Liver (tissue), 9 donors: ENCODE data around the gene CSTF2T. TPM values are rescaled to one million over a fixed set of nuclear protein-coding genes. Genes with fewer than 3 reads are reported as not detected.

Experiments
- DNase-seq: peaks from one replicate; pipeline ENCODE4 v3.0.0-alpha.2; 2017; ENCODE audit warnings: low spot score
- H3K27ac ChIP-seq, 2 donors: one replicate each; pipeline ENCODE4 v1.7.0; 2013; ENCODE audit warnings: inconsistent platforms in 2 of 2, low read length in 2 of 2, control low read depth in 1 of 2, low read depth in 1 of 2, mild to moderate bottlenecking in 1 of 2
- H3K27me3 ChIP-seq, 4 donors: one replicate each; pipeline versions ENCODE4 v1.6.1 to v1.7.0; 2013; ENCODE audit warnings: low read length in 3 of 4, inconsistent platforms in 1 of 4, mild to moderate bottlenecking in 1 of 4, moderate library complexity in 1 of 4; ENCODE audit not compliant: control insufficient read depth in 4 of 4, insufficient read depth in 4 of 4
- H3K36me3 ChIP-seq, 4 donors: one replicate each; pipeline versions ENCODE4 v1.6.1 to v1.7.0; 2013; ENCODE audit warnings: low read length in 3 of 4, mild to moderate bottlenecking in 3 of 4, low read depth in 1 of 4, moderate library complexity in 1 of 4; ENCODE audit not compliant: control insufficient read depth in 4 of 4, insufficient read depth in 3 of 4
- H3K4me1 ChIP-seq, 4 donors: one replicate each; pipeline versions ENCODE4 v1.6.1 to v1.7.0; 2013; ENCODE audit warnings: low read length in 3 of 4, mild to moderate bottlenecking in 3 of 4, moderate library complexity in 1 of 4; ENCODE audit not compliant: control insufficient read depth in 4 of 4, insufficient read depth in 4 of 4
- H3K4me3 ChIP-seq, 3 donors: one replicate each; pipeline versions ENCODE4 v1.6.1 to v1.7.0; 2013; ENCODE audit warnings: low read length in 3 of 3, control low read depth in 1 of 3, low read depth in 1 of 3, mild to moderate bottlenecking in 1 of 3
- H3K9ac ChIP-seq, 2 donors: one replicate each; pipeline ENCODE4 v1.7.0; 2013; ENCODE audit warnings: low read length in 2 of 2, mild to moderate bottlenecking in 2 of 2, moderate library complexity in 2 of 2, control low read depth in 1 of 2, low read depth in 1 of 2
- H3K9me3 ChIP-seq, 4 donors: one replicate each; pipeline versions ENCODE4 v1.6.1 to v1.7.0; 2013; ENCODE audit warnings: low read length in 3 of 4; ENCODE audit not compliant: control insufficient read depth in 4 of 4
- EGR1 ChIP-seq, 2 donors: IDR thresholded peaks; 2 replicates each; pipeline ENCODE4 v1.6.1; 2016 to 2018; ENCODE audit warnings: antibody characterized with exemption in 2 of 2, low read depth in 2 of 2
- FOXA1 ChIP-seq: IDR thresholded peaks from 2 replicates; pipeline ENCODE4 v1.6.1; 2016; ENCODE audit warnings: antibody characterized with exemption
- FOXA2 ChIP-seq: IDR thresholded peaks from 2 replicates; pipeline ENCODE4 v1.6.1; 2016; ENCODE audit warnings: antibody characterized with exemption
- GABPA ChIP-seq, 2 donors: IDR thresholded peaks in 1 of 2; conservative IDR thresholded peaks in 1 of 2; 2 replicates each; pipeline ENCODE4 v1.6.1; 2016; ENCODE audit warnings: antibody characterized with exemption in 2 of 2, mild to moderate bottlenecking in 1 of 2, moderate library complexity in 1 of 2
- HNF4A ChIP-seq, 2 donors: conservative IDR thresholded peaks; 2 replicates each; pipeline ENCODE4 v1.6.1; 2016; ENCODE audit warnings: antibody characterized with exemption in 2 of 2, mild to moderate bottlenecking in 2 of 2
- HNF4G ChIP-seq: IDR thresholded peaks from 2 replicates; pipeline ENCODE4 v1.6.1; 2016; ENCODE audit warnings: antibody characterized with exemption
- JUND ChIP-seq, 2 donors: IDR thresholded peaks; 2 replicates each; pipeline ENCODE4 v1.6.1; 2016; ENCODE audit warnings: antibody characterized with exemption in 2 of 2
- NR2F2 ChIP-seq: IDR thresholded peaks from 2 replicates; pipeline ENCODE4 v1.6.1; 2016; ENCODE audit warnings: antibody characterized with exemption
- RAD21 ChIP-seq, 2 donors: IDR thresholded peaks; 2 replicates each; pipeline ENCODE4 v1.6.1; 2016; ENCODE audit warnings: antibody characterized with exemption in 2 of 2, mild to moderate bottlenecking in 2 of 2
- RXRA ChIP-seq, 2 donors: IDR thresholded peaks; 2 replicates each; pipeline ENCODE4 v1.6.1; 2017 to 2018; ENCODE audit warnings: antibody characterized with exemption in 2 of 2, mild to moderate bottlenecking in 1 of 2
- SP1 ChIP-seq: IDR thresholded peaks from 2 replicates; pipeline ENCODE4 v1.6.1; 2018; ENCODE audit warnings: antibody characterized with exemption, mild to moderate bottlenecking
- TAF1 ChIP-seq: conservative IDR thresholded peaks from 2 replicates; pipeline ENCODE4 v1.6.1; 2016; ENCODE audit warnings: antibody characterized with exemption, mild to moderate bottlenecking
- WGBS: extraction: QIAGEN DNeasy Blood & Tissue Kit; methylation state at CpG from one replicate; pipeline ENCODE4 v1.1.7; 2013; 5-methylcytosine and 5-hydroxymethylcytosine counted together
- polyA plus RNA-seq, 2 donors: library from polyadenylated mRNA; stranded (reverse) in 1 of 2; unstranded in 1 of 2; fragments of 200-250 nt in 1 of 2; fragments of >200 nt in 1 of 2; fragmentation: Nextera tagmentation in 1 of 2; extraction: Ambion mirVana in 1 of 2; gene quantifications; one replicate each; pipeline versions ENCODE4 v1.2.1 to v1.2.3, GENCODE V29; 2013 to 2015
- total RNA-seq, 2 donors: library from RNA; depleted of rRNA; stranded (reverse); fragments of >200 nt; gene quantifications; one replicate each; pipeline ENCODE4 v1.2.3, GENCODE V29; 2014
- TF ChIP-seq, protein P1 (sequence below): fragments of 150-350 bp; IDR thresholded peaks from 2 replicates; pipeline ENCODE4 v1.5.1; 2017; ENCODE audit warnings: improper control_type of control experiment, low read depth, low read length; ENCODE audit not compliant: missing input control
- TF ChIP-seq, protein P2 (sequence below): IDR thresholded peaks from 2 replicates; pipeline ENCODE4 v1.6.1; 2016; ENCODE audit warnings: antibody characterized with exemption
- TF ChIP-seq, protein P3 (sequence below): IDR thresholded peaks from 2 replicates; pipeline ENCODE4 v1.6.1; 2016; ENCODE audit warnings: antibody characterized with exemption
- TF ChIP-seq, protein P4 (sequence below): IDR thresholded peaks from 2 replicates; pipeline ENCODE4 v1.6.1; 2016; ENCODE audit warnings: antibody characterized with exemption
- TF ChIP-seq, protein P5 (sequence below): IDR thresholded peaks from 2 replicates; pipeline ENCODE4 v1.6.1; 2016; ENCODE audit warnings: antibody characterized with exemption, mild to moderate bottlenecking
- donor health status: healthy.
- donor health status: healthy.
- donor health status: healthy.
- donor health status: healthy.
- donor health status: healthy.

CSTF2T gene
- total and polyA plus RNA-seq, 4 donors, result 2.7 to 14.2 (median 9.4) TPM

DNA sequence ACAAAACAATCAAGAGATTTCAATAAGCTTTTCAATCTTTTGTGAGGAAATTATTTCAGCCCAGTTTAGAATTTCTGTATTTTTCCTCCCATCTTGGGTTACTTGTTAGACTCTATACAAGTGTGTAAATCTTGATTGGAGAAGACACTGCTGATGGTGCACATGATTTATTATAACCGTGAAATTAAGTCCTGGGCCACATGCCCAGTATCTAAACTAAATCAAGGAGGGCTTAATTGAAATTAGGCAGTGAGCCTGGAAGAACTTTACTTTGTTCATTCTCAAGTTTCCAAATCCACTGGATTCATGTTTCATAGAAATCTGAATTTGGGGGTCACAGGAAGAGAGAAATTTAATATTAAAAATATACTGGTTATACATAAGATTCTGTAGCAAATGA, 44.5 kb downstream of the CSTF2T start:
- Histone ChIP-seq H3K4me3 (no peak overlapping the region), H3K4me1 (no peaks in the 10 kb centered on the region), H3K9me3 (no peaks in the 10 kb centered on the region), H3K27me3 (peaks cover 0 to 8% (median 2%) of the 10 kb centered on the region in 4 donors), H3K27ac (no peak overlapping the region), H3K9ac (no peak overlapping the region), H3K36me3 (no peaks in the 10 kb centered on the region)
- no peak for DNase-seq
- TF ChIP-seq NR2F2 (no peak), FOXA2 (no peak), RAD21 (IDR thresholded peaks at IDR 0.05) (no peak), FOXA1 (no peak), RXRA (IDR thresholded peaks at IDR 0.05) (no peak), EGR1 (IDR thresholded peaks at IDR 0.05; ENCODE audit: low read depth in 2 of 2) (no peak), JUND (IDR thresholded peaks at IDR 0.05) (no peak), TAF1 (no peak), SP1 (no peak), HNF4G (no peak), GABPA (IDR thresholded peaks at IDR 0.05 in 1 of 2, conservative IDR thresholded peaks at IDR 0.05 in 1 of 2) (no peak), HNF4A (conservative IDR thresholded peaks at IDR 0.05) (no peak)
- TF ChIP-seq, protein P1, sequence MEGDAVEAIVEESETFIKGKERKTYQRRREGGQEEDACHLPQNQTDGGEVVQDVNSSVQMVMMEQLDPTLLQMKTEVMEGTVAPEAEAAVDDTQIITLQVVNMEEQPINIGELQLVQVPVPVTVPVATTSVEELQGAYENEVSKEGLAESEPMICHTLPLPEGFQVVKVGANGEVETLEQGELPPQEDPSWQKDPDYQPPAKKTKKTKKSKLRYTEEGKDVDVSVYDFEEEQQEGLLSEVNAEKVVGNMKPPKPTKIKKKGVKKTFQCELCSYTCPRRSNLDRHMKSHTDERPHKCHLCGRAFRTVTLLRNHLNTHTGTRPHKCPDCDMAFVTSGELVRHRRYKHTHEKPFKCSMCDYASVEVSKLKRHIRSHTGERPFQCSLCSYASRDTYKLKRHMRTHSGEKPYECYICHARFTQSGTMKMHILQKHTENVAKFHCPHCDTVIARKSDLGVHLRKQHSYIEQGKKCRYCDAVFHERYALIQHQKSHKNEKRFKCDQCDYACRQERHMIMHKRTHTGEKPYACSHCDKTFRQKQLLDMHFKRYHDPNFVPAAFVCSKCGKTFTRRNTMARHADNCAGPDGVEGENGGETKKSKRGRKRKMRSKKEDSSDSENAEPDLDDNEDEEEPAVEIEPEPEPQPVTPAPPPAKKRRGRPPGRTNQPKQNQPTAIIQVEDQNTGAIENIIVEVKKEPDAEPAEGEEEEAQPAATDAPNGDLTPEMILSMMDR, result no peak
- TF ChIP-seq, protein P2, sequence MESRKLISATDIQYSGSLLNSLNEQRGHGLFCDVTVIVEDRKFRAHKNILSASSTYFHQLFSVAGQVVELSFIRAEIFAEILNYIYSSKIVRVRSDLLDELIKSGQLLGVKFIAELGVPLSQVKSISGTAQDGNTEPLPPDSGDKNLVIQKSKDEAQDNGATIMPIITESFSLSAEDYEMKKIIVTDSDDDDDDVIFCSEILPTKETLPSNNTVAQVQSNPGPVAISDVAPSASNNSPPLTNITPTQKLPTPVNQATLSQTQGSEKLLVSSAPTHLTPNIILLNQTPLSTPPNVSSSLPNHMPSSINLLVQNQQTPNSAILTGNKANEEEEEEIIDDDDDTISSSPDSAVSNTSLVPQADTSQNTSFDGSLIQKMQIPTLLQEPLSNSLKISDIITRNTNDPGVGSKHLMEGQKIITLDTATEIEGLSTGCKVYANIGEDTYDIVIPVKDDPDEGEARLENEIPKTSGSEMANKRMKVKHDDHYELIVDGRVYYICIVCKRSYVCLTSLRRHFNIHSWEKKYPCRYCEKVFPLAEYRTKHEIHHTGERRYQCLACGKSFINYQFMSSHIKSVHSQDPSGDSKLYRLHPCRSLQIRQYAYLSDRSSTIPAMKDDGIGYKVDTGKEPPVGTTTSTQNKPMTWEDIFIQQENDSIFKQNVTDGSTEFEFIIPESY, result no peak
- TF ChIP-seq, protein P3, sequence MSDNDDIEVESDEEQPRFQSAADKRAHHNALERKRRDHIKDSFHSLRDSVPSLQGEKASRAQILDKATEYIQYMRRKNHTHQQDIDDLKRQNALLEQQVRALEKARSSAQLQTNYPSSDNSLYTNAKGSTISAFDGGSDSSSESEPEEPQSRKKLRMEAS, result no peak
- TF ChIP-seq, protein P4, sequence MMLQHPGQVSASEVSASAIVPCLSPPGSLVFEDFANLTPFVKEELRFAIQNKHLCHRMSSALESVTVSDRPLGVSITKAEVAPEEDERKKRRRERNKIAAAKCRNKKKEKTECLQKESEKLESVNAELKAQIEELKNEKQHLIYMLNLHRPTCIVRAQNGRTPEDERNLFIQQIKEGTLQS, result no peak
- TF ChIP-seq, protein P5, sequence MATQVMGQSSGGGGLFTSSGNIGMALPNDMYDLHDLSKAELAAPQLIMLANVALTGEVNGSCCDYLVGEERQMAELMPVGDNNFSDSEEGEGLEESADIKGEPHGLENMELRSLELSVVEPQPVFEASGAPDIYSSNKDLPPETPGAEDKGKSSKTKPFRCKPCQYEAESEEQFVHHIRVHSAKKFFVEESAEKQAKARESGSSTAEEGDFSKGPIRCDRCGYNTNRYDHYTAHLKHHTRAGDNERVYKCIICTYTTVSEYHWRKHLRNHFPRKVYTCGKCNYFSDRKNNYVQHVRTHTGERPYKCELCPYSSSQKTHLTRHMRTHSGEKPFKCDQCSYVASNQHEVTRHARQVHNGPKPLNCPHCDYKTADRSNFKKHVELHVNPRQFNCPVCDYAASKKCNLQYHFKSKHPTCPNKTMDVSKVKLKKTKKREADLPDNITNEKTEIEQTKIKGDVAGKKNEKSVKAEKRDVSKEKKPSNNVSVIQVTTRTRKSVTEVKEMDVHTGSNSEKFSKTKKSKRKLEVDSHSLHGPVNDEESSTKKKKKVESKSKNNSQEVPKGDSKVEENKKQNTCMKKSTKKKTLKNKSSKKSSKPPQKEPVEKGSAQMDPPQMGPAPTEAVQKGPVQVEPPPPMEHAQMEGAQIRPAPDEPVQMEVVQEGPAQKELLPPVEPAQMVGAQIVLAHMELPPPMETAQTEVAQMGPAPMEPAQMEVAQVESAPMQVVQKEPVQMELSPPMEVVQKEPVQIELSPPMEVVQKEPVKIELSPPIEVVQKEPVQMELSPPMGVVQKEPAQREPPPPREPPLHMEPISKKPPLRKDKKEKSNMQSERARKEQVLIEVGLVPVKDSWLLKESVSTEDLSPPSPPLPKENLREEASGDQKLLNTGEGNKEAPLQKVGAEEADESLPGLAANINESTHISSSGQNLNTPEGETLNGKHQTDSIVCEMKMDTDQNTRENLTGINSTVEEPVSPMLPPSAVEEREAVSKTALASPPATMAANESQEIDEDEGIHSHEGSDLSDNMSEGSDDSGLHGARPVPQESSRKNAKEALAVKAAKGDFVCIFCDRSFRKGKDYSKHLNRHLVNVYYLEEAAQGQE, result no peak
- WGBS, result 76% methylated on average over 1 of the region's 1 CpG

DNA sequence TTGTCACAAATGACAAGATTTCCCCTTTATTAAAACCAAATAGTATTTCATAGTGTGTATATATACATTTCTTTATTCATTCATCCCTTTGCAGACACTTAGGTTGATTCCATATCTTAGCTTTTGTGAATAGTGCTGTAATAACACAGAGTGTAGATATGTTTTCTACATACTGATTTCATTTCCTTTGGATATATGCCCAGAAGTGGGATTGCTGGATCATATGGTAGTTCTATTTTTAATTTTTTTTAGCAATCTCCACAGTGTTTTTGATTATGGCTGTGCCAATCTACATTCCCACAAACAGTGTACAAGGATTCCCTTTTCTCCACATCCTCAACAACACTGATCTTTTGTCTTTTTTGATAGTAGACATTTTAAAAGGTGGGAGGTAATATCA, 46.4 kb downstream of the CSTF2T start:
- no peaks in the 10 kb centered on the region for H3K4me1 ChIP-seq
- peaks cover 0 to 8% (median 2%) of the 10 kb centered on the region in 4 donors for H3K27me3 ChIP-seq
- no peaks in the 10 kb centered on the region for H3K36me3 ChIP-seq
- no peaks in the 10 kb centered on the region for H3K9me3 ChIP-seq
- H3K4me3 ChIP-seq, result no peak overlapping the region
- no peak overlapping the region for H3K9ac ChIP-seq
- H3K27ac ChIP-seq, result no peak overlapping the region
- no peak for DNase-seq
- TF ChIP-seq, protein P1, result no peak
- TF ChIP-seq SP1 (no peak), JUND (IDR thresholded peaks at IDR 0.05) (no peak), FOXA2 (no peak), EGR1 (IDR thresholded peaks at IDR 0.05; ENCODE audit: low read depth in 2 of 2) (no peak), FOXA1 (no peak), NR2F2 (no peak), TAF1 (no peak)
- TF ChIP-seq, protein P5, result no peak
- TF ChIP-seq, protein P4, result no peak
- TF ChIP-seq, protein P3, result no peak
